Measurements from ENCODE around the gene RIMS1. TPM values are rescaled to one million over a fixed set of nuclear protein-coding genes. Genes with fewer than 3 reads are reported as not detected.

Gene RIMS1
- total RNA-seq, 1 donor from 2014 or later: 12.3 TPM

DNA sequence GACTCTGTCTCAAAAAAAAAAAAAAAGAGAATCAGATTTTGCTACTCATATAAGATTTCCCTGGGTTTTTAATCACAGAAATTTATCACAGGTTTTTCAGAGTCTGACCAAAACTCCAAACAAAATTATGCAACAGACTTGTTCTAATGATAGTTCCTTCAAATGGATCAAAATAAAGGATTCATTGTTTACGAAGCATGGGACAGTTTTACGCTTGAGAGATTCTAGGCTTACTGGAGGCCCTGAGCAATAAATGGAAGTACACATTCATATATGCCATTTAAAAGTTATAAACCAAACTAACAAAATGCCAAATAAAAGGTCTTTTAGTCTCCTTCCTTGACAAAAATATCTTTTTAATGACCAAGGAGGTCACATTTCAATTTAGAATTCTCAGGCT is 490.4 kb downstream of the RIMS1 start:
- no peaks in the 10 kb centered on the region for H3K36me3 Mint-ChIP-seq (ENCODE audit: unreplicated experiment)
- TF ChIP-seq, protein P1, sequence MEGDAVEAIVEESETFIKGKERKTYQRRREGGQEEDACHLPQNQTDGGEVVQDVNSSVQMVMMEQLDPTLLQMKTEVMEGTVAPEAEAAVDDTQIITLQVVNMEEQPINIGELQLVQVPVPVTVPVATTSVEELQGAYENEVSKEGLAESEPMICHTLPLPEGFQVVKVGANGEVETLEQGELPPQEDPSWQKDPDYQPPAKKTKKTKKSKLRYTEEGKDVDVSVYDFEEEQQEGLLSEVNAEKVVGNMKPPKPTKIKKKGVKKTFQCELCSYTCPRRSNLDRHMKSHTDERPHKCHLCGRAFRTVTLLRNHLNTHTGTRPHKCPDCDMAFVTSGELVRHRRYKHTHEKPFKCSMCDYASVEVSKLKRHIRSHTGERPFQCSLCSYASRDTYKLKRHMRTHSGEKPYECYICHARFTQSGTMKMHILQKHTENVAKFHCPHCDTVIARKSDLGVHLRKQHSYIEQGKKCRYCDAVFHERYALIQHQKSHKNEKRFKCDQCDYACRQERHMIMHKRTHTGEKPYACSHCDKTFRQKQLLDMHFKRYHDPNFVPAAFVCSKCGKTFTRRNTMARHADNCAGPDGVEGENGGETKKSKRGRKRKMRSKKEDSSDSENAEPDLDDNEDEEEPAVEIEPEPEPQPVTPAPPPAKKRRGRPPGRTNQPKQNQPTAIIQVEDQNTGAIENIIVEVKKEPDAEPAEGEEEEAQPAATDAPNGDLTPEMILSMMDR (IDR thresholded peaks at IDR 0.05; ENCODE audit: partially characterized antibody, unreplicated experiment): no peak
- H3K27ac Mint-ChIP-seq (ENCODE audit: unreplicated experiment): peak overlapping the region; percentile 43
- H3K4me3 Mint-ChIP-seq (ENCODE audit: unreplicated experiment): no peak overlapping the region
- no peak for DNase-seq
- H3K27me3 Mint-ChIP-seq (ENCODE audit: unreplicated experiment): no peaks in the 10 kb centered on the region
- H3K4me1 Mint-ChIP-seq (ENCODE audit: low read depth, unreplicated experiment): peaks cover 18% of the 10 kb centered on the region
- H3K9me3 Mint-ChIP-seq (ENCODE audit: unreplicated experiment): no peaks in the 10 kb centered on the region

DNA sequence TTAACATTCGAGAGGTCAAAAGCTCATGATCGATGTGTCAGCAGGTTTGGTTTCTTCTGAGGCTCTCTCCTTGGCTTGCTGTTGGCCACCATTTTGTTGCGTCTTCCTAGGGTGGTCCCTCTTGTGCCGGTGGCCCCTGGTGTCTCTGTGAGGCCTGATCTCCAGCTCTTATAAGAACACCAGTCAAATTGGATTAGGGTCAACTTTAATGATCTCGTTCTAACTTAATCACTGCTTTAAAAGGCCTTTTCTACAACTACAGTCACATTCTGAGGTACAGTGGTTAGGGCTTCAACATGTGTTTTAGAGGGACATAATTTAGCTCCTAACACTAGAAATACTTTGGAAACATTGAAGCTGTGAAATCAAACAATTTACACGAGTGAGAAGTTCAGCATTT is 494.7 kb downstream of the RIMS1 start:
- Mint-ChIP-seq H3K4me1 (ENCODE audit: low read depth, unreplicated experiment) (peaks cover 5% of the 10 kb centered on the region), H3K27me3 (ENCODE audit: unreplicated experiment) (no peaks in the 10 kb centered on the region), H3K4me3 (ENCODE audit: unreplicated experiment) (no peak overlapping the region), H3K36me3 (ENCODE audit: unreplicated experiment) (no peaks in the 10 kb centered on the region), H3K9me3 (ENCODE audit: unreplicated experiment) (no peaks in the 10 kb centered on the region), H3K27ac (ENCODE audit: unreplicated experiment) (no peak overlapping the region)
- DNase-seq: no peak
- TF ChIP-seq, protein P1 (IDR thresholded peaks at IDR 0.05; ENCODE audit: partially characterized antibody, unreplicated experiment): no peak

- Mint-ChIP-seq H3K9me3 (ENCODE audit: unreplicated experiment) (no peaks in the 10 kb centered on the region), H3K27me3 (ENCODE audit: unreplicated experiment) (no peaks in the 10 kb centered on the region), H3K4me3 (ENCODE audit: unreplicated experiment) (no peak overlapping the region), H3K4me1 (ENCODE audit: low read depth, unreplicated experiment) (no peaks in the 10 kb centered on the region), H3K36me3 (ENCODE audit: unreplicated experiment) (no peaks in the 10 kb centered on the region), H3K27ac (ENCODE audit: unreplicated experiment) (no peak overlapping the region)
- TF ChIP-seq, protein P1 (IDR thresholded peaks at IDR 0.05; ENCODE audit: partially characterized antibody, unreplicated experiment): no peak
- no peak for DNase-seq
These were observed 496.5 kb downstream of the RIMS1 start for GRCh38 chr6:72382602-72383529.

- Mint-ChIP-seq H3K27me3 (ENCODE audit: unreplicated experiment) (no peaks in the 10 kb centered on the region), H3K4me3 (ENCODE audit: unreplicated experiment) (no peak overlapping the region)
- TF ChIP-seq, protein P1 (IDR thresholded peaks at IDR 0.05; ENCODE audit: partially characterized antibody, unreplicated experiment): no peak
These were observed 500.0 kb downstream of the RIMS1 start for GRCh38 chr6:72386324-72386723.

DNA sequence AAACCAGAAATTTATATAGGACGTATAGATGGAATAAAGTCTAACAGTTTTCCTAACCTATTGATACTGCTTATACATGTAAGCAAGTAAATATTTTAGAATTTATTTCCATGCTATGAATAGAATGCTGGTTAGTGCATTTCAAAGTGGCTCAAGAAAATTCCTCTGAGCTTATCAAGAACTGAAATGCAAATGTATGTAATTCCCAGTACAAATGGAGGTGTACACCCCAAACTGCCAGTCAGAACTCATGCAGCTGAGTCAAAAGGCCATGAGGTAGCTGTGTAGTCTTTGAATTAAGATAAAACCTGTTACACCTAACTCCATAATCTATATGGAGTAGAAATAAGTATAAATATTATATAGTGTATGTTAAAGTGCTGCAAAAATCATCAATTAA is 503.3 kb downstream of the RIMS1 start:
- no peaks in the 10 kb centered on the region for H3K36me3 Mint-ChIP-seq (ENCODE audit: unreplicated experiment)
- TF ChIP-seq, protein P1 (IDR thresholded peaks at IDR 0.05; ENCODE audit: partially characterized antibody, unreplicated experiment): no peak
- H3K4me1 Mint-ChIP-seq (ENCODE audit: low read depth, unreplicated experiment): no peaks in the 10 kb centered on the region
- H3K9me3 Mint-ChIP-seq (ENCODE audit: unreplicated experiment): no peaks in the 10 kb centered on the region
- H3K27ac Mint-ChIP-seq (ENCODE audit: unreplicated experiment): no peak overlapping the region
- H3K4me3 Mint-ChIP-seq (ENCODE audit: unreplicated experiment): no peak overlapping the region
- DNase-seq: no peak
- no peaks in the 10 kb centered on the region for H3K27me3 Mint-ChIP-seq (ENCODE audit: unreplicated experiment)

More at GRCh38 chr6:72386324-72386723, 500.0 kb downstream of the RIMS1 start:
- Mint-ChIP-seq H3K27ac (ENCODE audit: unreplicated experiment) (no peak overlapping the region), H3K36me3 (ENCODE audit: unreplicated experiment) (no peaks in the 10 kb centered on the region), H3K9me3 (ENCODE audit: unreplicated experiment) (no peaks in the 10 kb centered on the region), H3K4me1 (ENCODE audit: low read depth, unreplicated experiment) (no peaks in the 10 kb centered on the region)
- no peak for DNase-seq
